HG02588 (cell line): ENCODE data around the gene SOX15.
A peak's percentile ranks its signal among the peaks of the same experiment; 100 is the strongest.
"Not testable (repeated sequence)": the region's sequence is repeated elsewhere in the genome, so short reads cannot be mapped to it uniquely, and the experiment has no call there.

Experiments used
- ATAC-seq: cut with Tn5 transposase; IDR thresholded peaks from one replicate; pipeline ENCODE4 v1.9.1; 2021; ENCODE audit warnings: mild to moderate bottlenecking, moderate library complexity; ENCODE audit not compliant: unreplicated experiment

SOX15 gene

DNA sequence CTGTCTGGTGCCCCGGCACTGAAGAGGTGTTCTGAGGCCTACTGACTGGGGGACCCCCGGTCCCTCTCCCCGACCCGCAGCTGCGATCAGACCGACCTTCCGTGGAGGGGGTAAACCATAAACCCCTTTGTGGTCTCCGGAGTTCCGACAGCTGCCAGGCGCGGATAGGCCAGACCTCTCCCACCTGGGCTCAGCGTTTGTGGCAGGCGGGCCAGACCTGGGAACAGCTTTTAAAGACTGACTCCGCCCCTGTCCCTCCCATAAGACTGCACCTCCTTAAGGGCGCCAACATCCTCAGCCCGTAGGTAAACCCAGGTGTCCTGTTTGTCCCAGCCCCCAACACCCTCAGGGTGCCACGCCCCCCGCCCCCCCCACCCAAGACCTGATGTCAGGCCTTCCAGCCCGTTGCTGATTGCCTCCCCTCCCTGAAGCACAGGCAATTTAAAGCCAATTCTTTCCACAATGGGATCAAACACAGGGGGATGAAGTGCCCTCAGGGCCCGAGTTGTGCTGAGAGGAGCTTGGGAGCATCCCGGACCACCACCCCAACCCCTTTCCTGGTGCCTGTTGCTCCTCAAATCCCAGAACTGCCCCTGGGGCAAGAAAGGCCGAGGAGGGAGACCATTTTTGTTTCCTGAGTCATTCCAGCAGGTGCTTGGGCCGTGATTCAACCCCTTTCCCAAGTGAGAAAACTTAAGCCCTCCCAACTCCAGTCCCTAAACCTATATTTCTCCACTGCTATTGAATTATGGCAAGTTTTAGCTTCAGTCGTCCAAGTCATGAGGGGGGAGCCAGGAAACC is at the start of gene SOX15:
TSS of gene SOX15 (minus strand) at position 204 of the 801 bp plus-strand sequence. CDS start 418 bp downstream, outside the sequence.
- no peak for ATAC-seq

DNA sequence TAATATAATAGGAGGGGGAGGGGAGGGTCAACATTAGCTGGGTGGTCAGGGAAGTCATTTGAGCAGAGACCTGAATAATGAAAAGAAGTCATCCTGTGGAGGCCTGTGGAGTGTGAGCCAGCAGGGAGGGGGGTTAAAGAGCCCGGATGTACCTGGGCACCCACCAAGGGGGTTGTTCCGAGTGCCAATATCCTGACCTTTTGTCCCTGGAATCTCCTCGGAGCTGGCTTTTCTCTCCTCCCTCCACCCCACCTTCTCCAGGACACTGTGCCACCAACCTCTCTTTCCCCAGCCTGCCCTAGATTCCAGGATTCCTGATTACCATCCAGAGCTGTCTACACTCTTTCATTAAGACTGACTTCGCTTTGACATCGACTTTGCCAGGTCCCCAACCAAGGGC is 46.3 kb upstream of the SOX15 start:
- no peak for ATAC-seq

- ATAC-seq: no peak
Observed at GRCh38 chr17:7634384-7634783, 44.5 kb upstream of the SOX15 start.

DNA sequence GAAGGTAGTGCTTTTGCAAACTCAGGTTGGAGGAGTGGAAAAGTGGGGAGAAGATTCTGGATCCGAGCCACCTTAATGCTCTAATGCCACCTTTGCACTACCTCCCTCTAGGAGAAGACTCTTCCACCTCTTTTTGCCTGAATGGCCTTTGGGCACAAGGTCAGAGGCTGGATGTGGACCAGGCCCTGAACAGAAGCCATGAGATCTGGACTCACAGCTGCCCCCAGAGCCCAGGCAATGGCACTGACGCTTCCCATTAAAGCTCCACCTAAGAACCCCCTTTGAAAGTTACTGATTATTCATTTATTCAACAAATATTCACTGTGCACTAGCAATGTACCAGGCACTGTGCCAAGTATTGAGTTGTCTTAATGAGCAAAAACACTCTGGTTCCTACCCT is 43.2 kb upstream of the SOX15 start:
- no peak for ATAC-seq

- no peak for ATAC-seq
Observed at GRCh38 chr17:7632492-7632894, 42.6 kb upstream of the SOX15 start.

DNA sequence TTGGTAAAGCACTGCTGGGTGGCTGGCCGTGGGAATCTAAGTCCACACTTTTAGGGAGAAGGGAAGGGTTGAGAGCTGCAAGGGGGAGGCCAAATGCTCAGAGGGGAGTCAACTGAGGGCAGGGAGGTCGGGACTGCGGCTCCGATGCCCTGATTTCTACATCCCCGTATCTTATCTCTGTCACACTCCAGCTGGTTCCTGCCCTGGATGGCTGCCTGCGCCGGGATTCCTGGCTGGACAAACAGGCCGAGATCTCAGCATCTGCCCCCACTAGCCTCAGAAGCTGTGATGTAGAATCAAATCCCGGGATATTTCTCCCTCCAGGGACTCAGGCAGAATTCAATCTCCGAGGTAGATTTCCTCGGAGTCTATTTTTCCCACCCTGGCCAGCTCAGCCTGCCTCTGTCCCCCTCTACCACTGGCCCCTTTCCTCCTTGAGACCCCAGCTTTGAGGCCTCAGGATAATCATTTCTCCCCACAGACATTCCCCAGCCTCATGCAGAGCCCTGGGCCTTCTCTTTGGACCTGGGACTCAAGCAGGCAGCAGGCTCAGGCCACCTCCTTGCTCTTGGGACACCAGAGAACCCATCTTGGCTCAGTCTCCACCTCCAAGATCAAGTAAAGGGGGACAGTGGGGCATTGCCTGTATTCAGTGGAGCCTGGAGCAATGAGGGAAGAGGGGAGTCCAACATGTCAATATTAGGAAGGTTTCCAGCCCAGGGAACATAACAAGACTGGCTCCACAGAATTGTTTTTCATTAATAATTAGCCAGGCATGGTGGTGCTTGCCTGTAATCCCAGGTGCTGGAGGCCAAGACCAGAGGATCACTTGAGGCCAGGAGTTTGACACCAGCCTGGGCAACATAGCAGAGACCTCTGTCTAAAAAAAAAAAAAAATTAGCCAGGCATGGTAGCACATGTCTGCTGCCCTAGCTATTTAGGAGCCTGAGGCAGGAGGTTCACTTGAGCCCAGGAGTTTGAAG is 41.8 kb upstream of the SOX15 start:
- no peak for ATAC-seq

- ATAC-seq: no peak
Observed at GRCh38 chr17:7629939-7630571, 40.2 kb upstream of the SOX15 start, which contains the start of gene SHBG. Gene SHBG, plus strand, starts transcription at chr17:7630135. Its CDS starts 38 bp downstream, at chr17:7630173.

- peak; percentile 89 for ATAC-seq
Observed at GRCh38 chr17:7627250-7628121, 37.6 kb upstream of the SOX15 start, which contains the start of gene SAT2. Gene SAT2, minus strand, starts transcription at chr17:7627821. Its CDS starts 186 bp downstream, at chr17:7627635.

- no peak for ATAC-seq
Observed at GRCh38 chr17:7626956-7627249, 37.0 kb upstream of the SOX15 start.

GRCh38 chr17:7626307-7626706 is 36.4 kb upstream of the SOX15 start:
- ATAC-seq: no peak

DNA sequence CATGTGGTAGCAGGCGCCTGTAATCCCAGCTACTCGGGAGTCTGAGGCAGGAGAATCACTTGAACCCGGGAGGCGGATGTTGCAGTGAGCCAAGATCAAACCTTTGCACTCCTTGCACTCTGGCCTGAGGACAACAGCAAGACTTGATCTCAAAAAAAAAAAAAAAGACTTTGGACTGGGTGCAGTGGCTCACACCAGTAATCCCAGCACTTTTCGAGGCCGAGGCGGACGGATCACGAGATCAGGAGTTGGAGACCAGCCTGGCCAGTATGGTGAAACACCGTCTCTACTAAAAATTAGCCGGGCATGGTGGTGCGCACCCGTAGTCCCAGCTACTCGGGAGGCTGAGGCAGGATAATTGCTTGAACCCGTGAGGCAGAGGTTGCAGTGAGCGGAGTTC is 35.9 kb upstream of the SOX15 start:
- not testable (repeated sequence) for ATAC-seq

DNA sequence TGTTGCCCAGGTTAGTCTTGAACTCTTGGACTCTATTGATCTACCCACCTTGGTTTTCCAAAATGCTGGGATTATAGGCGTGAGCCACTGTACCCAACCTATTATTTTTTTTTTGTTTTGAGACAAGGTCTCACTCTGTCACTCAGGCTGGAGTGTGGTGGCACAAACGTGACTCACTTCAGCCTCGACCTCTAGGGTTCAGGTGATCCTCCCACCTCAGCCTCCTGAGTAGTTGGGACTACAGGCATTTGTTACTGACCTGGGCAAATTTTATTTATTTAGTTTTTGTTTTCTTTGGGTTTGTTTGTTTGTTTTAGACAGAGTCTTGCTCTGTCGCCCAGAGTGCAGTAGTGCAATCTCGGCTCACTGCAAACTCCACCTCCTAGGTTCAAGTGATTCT is 33.8 kb upstream of the SOX15 start:
- no peak for ATAC-seq

GRCh38 chr17:7620835-7621234 is 30.9 kb upstream of the SOX15 start:
- ATAC-seq: no peak

DNA sequence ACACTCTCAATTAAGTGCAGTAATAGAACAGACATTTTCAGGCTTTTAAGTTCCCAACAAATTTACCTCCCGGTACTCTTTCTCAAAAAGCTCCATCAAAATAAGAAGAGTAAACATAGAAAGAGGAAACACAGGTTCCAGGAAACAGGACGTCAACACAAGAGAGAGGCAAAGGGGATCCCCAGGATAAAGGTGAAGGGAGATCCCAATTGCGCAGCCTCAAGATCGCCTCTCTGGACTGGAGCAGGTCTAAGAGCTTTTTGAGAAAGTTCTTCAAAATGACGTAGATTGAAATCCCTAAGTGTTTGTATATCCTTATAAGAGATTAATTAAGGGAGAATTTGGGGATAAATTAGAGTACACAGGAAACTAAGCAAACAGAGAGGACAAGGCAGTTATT is 28.7 kb upstream of the SOX15 start:
- no peak for ATAC-seq

- ATAC-seq: no peak
Observed at GRCh38 chr17:7615265-7615747, 25.4 kb upstream of the SOX15 start.

GRCh38 chr17:7614425-7615264 is 24.8 kb upstream of the SOX15 start, which contains the start of gene FXR2:
Gene FXR2, minus strand, starts transcription at chr17:7614897. Its CDS starts 365 bp downstream, at chr17:7614532.
- ATAC-seq: peak; percentile 82

DNA sequence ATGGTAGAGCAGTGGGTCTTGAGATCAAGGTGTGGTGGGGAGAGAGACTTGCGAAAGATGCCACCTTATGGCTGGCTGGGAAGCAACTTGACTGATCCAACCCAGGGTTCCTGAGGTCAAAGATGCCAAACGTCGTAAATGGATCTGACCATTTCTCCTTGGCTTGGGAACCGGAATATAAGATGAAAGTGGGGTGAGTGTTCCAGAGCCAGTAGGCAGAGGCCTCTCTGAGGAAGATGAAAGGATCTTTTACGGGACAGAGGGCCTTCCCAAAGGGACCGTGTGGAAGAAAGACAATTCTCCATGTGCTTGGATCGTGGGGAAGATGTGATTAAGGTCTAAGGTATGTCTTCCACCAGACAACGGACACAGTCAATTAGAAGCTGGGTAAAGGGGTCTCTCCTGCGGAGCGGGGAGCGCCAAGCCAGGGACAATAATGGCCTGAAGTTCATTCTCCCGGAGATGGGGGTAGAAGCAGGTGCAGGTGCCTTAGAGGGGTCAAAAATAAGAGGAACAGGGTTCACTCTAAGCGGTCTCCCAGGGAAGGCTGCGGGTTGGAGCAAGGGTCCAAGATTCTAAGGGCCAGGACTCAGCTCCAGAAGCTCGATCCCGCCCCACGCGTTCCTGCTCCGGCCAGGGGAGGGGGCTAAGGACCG is 24.0 kb upstream of the SOX15 start:
- no peak for ATAC-seq

DNA sequence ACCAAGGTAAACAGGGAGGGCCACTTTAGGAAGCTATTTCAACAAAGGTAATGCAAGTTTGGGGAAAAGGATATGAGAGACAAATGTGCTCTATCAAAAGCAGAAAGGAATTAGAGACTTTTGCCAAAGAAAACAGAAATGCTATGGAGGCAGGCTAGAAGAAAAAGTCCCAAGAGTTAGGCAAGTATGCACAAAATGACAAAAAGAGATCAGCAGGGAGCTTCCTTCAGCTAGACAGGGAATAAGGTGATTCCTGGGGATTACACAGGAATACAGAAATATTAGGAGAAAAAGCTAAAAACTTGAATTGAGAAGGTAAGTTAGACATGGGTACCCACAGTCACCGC is 22.4 kb upstream of the SOX15 start:
- no peak for ATAC-seq
